ENCODE data around the gene GPR148.

GPR148 gene

GRCh38 chr2:130778781-130779180, 49.9 kb downstream of the GPR148 start:
- DNase-seq = no peak
